Ovary (tissue), 3 donors: Measurements from ENCODE around the gene TNNT3.

Experiments used
- CTCF ChIP-seq, 3 donors: fragments of 450-650 bp in 2 of 3; fragments of 200-600 bp in 1 of 3; IDR thresholded peaks; one replicate each; pipeline versions ENCODE4 v1.5.1 to v1.8.0; 2016 to 2022; ENCODE audit warnings: antibody characterized with exemption in 3 of 3, mild to moderate bottlenecking in 1 of 3
- POLR2A ChIP-seq: fragments of 450-650 bp; IDR thresholded peaks from one replicate; pipeline ENCODE4 v1.6.1; 2017; ENCODE audit warnings: antibody characterized with exemption, mild to moderate bottlenecking, moderate library complexity
- donor health status: DM: no; HTN: no; CAD: no.

- TF ChIP-seq CTCF (IDR thresholded peaks at IDR 0.05): no peak
- TF ChIP-seq POLR2A: no peak
Measured at GRCh38 chr11:1916132-1916985, 3.1 kb upstream of the TNNT3 start.
